GM12873 (cell line): ENCODE results near the gene PSMF1.

Experiments used
- CTCF ChIP-seq: IDR thresholded peaks from 2 replicates; pipeline ENCODE4 v1.5.1; 2012; ENCODE audit warnings: low read depth, mild to moderate bottlenecking, moderate library complexity, low read length, control low read depth; ENCODE audit not compliant: insufficient read depth; ENCODE audit errors: missing control alignments

PSMF1 gene

DNA sequence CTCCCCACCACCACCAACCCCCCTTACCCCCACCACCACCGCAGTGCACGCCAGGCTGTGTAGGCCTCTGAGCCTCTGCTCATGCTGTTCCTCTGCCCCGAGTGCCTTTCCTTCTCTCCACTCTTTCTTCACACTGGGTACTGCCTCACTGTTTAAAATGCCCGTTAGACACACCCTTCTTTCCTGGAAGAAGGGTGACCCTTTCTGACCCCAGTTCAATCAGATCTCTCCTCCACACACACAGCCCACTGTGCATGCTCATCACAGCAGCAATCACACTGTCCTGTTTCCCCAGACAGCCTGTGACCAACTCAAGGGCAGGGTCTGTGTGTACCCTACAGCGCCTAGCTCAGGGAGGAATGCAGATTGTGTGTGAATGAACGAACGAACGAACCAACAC lies 56.4 kb downstream of the PSMF1 start:
- no peak for TF ChIP-seq CTCF

- no peak for TF ChIP-seq CTCF
Measured at GRCh38 chr20:1177680-1178079, 59.3 kb downstream of the PSMF1 start.

DNA sequence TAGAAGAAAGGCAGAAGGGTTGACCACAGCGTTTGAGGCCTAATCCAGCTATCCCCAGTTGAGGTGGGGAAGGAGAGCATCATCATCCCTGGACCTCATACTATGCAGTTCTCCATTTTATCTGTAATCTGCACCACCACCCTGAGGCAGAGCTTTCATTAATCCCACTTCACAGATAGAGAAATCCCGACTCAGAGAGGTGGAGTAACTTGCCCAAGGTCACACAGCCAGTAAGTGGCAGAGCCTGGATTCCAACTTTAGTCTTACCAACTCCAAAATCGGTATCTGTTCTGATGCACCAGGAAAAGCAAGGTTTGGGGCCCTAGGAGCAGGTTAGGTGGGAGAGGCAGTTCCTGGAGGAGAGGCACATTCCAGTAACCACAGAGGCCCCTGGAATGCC lies 59.7 kb downstream of the PSMF1 start:
- TF ChIP-seq CTCF: no peak

- no peak for TF ChIP-seq CTCF
Measured at GRCh38 chr20:1178623-1179022, 60.2 kb downstream of the PSMF1 start.

- TF ChIP-seq CTCF: no peak
Measured at GRCh38 chr20:1180949-1181348, 62.5 kb downstream of the PSMF1 start.

DNA sequence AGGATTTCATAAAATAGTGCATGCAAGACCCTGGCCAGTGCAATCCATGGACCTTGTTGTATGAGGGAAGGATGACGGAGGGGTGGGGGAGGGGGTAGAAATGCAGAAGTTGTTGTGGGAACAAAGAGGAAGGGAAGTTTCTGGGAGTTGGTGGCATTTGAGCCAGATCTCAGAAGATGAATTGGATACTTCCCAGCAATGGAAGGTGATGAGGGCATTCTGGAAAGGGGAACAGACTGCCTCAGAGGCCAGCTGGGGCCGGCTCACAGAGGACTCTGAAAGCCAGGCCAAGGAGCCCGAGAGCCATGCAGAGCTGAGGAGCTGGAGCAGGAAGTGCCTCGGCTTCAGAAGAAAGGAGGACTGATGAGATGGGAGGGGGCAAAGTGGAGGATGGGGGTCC lies 63.7 kb downstream of the PSMF1 start:
- TF ChIP-seq CTCF: no peak

DNA sequence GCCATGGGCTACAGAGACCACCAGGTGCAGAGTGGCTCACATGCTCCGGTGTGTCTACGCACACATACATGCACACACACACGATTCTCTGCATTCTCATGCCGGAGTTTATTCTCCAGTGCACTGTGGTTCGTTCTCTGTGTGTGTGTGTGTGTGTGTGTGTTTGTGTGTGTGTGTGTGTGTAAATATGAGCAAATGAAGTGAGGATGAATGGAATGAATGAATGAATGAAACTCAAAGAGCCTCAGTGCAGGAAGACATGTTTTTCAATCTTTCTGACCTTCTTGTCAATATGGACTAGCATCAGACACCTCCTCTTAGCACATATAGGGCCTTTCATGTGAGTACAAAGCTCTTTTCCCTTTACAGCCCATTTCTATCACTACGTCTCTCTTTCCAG lies 64.8 kb downstream of the PSMF1 start:
- no peak for TF ChIP-seq CTCF

DNA sequence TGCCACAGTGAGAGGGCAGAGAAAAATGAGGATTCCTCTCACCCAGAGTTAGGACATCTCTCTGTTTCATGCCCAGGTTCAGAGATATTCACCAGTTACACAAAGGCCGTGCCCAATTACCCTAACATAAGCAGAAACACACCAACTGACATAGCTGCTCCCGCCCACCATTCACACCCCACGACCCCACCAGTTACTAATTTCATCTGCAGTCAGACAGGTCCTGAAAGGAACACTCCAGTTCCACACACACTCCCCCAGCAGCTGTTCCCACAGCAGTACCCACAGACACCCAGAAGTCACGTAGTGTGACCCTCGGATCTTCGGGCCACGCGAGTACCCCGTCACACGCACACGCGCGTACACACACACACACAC lies 65.8 kb downstream of the PSMF1 start:
- TF ChIP-seq CTCF: no peak
